Measurements from ENCODE around the gene RPRD1B.

- TF ChIP-seq CTCF (IDR thresholded peaks at IDR 0.05) (no peak), POLR2AphosphoS5 (IDR thresholded peaks at IDR 0.05) (no peak), POLR2A (IDR thresholded peaks at IDR 0.05) (no peak)
These were observed 31.1 kb upstream of the RPRD1B start for GRCh38 chr20:38002422-38002821.
